B cell (primary cell): Measurements from ENCODE around the gene SPTA1.

Source experiments
- CTCF ChIP-seq: fragments of 200-600 bp; IDR thresholded peaks from one replicate; pipeline ENCODE4 v1.8.0; 2022; ENCODE audit warnings: antibody characterized with exemption, mild to moderate bottlenecking
- EZH2 ChIP-seq: IDR thresholded peaks from 2 replicates; pipeline ENCODE4 v1.6.1; 2012; ENCODE audit warnings: borderline replicate concordance, low read depth, mild to moderate bottlenecking, moderate library complexity, low read length; ENCODE audit not compliant: insufficient read depth, poor library complexity, severe bottlenecking

GRCh38 chr1:158646465-158646864, 40.0 kb downstream of the SPTA1 start:
- TF ChIP-seq CTCF (no peak), EZH2 (no peak)
